Measurements from ENCODE around the gene PKNOX2. TPM values are rescaled to one million over a fixed set of nuclear protein-coding genes. Genes with fewer than 3 reads are reported as not detected.

PKNOX2 gene
- polyA plus RNA-seq, 1 experiment, result 0.02 TPM

DNA sequence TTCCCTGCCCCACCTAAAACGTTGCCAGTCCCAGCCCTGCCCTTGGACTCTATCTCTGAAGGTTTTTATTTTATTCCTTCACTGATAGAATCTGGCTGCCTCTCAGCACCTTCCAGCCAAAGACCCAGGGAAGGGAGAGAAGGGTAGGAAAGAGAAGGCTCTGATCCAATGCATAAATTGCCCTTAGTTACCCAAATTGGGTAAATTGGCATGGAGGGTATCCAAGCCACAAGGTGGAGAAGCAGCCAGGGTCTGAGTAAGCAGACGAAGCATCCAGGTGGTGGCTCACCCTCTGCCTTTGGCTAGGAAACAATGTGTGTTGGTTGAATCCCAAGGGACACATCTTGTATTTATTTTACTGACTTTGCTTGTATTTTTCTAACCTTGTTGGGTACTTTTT lies 242.5 kb downstream of the PKNOX2 start:
- ChIA-PET CTCF (interaction anchor here (2.9 to 3.0 kb wide), 3 partner anchors 7 to 266 kb away, joined by 17 to 31 read pairs (median 20); no protein-coding TSS in a partner anchor), POLR2A (no interaction called here)
- TF ChIP-seq, protein P1, sequence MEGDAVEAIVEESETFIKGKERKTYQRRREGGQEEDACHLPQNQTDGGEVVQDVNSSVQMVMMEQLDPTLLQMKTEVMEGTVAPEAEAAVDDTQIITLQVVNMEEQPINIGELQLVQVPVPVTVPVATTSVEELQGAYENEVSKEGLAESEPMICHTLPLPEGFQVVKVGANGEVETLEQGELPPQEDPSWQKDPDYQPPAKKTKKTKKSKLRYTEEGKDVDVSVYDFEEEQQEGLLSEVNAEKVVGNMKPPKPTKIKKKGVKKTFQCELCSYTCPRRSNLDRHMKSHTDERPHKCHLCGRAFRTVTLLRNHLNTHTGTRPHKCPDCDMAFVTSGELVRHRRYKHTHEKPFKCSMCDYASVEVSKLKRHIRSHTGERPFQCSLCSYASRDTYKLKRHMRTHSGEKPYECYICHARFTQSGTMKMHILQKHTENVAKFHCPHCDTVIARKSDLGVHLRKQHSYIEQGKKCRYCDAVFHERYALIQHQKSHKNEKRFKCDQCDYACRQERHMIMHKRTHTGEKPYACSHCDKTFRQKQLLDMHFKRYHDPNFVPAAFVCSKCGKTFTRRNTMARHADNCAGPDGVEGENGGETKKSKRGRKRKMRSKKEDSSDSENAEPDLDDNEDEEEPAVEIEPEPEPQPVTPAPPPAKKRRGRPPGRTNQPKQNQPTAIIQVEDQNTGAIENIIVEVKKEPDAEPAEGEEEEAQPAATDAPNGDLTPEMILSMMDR (IDR thresholded peaks at IDR 0.05; ENCODE audit: insufficient read depth, low read depth, low read length), result no peak
- DNase-seq (ENCODE audit: low read depth), result no peak
- no peak overlapping the region for H3K4me3 ChIP-seq (ENCODE audit: low read depth, low read length)
- H3K27me3 ChIP-seq (ENCODE audit: control insufficient read depth, insufficient read depth, low read length), result peaks cover 38% of the 10 kb centered on the region
- H3K36me3 ChIP-seq (ENCODE audit: control insufficient read depth, insufficient read depth, low read length), result no peaks in the 10 kb centered on the region

DNA sequence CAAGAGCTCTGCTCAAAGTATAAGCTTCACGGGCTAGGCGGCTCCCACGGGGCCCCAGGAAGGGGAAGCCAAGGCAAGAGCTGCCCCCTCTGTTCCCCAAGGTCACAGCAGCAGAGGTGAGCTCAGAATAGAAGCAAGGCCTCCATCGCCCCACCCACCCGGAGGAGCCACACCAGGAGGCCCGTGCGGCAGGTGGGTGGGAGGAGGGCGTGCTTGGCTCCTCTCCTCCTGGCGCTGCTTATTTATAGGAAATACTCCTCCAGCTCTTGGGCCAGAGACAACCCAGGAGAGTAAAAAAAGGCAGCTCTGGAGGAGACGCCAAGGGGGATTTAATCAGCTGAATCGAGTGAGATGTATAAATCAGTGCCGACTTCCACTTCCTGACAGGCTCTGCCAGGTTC lies 243.8 kb downstream of the PKNOX2 start:
- H3K4me3 ChIP-seq (ENCODE audit: low read depth, low read length), result no peak overlapping the region
- H3K36me3 ChIP-seq (ENCODE audit: control insufficient read depth, insufficient read depth, low read length), result no peaks in the 10 kb centered on the region
- CTCF ChIA-PET, result interaction anchor here (1.5 kb wide), 1 partner anchor 266 kb away, joined by 3 read pairs; no protein-coding TSS in a partner anchor
- TF ChIP-seq, protein P1 (IDR thresholded peaks at IDR 0.05; ENCODE audit: insufficient read depth, low read depth, low read length), result no peak
- POLR2A ChIA-PET, result no interaction called here
- peaks cover 36% of the 10 kb centered on the region for H3K27me3 ChIP-seq (ENCODE audit: control insufficient read depth, insufficient read depth, low read length)
- DNase-seq (ENCODE audit: low read depth), result no peak

DNA sequence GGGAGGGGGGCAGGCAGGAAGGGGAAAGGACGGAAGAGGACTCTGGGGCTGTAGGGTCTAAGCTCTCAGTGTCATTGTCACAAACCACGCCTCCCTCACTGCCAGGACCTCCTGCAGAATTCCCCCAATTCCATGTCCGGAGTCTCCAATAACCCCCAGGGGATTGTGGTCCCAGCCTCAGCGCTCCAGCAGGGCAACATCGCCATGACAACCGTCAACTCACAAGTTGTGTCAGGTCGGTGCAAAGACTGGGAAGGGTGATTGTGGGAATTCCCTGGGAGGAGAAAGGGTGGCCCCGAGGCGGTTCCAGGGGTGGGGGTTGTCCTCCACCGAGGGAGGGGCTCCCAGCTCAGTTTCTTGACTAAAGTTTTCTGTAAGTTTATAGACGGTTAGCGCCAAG lies 245.5 kb downstream of the PKNOX2 start:
- peaks cover 31% of the 10 kb centered on the region for H3K27me3 ChIP-seq (ENCODE audit: control insufficient read depth, insufficient read depth, low read length)
- H3K36me3 ChIP-seq (ENCODE audit: control insufficient read depth, insufficient read depth, low read length), result no peaks in the 10 kb centered on the region
- DNase-seq (ENCODE audit: low read depth), result no peak
- TF ChIP-seq, protein P1 (IDR thresholded peaks at IDR 0.05; ENCODE audit: insufficient read depth, low read depth, low read length), result no peak
- POLR2A ChIA-PET, result no interaction called here
- no peak overlapping the region for H3K4me3 ChIP-seq (ENCODE audit: low read depth, low read length)
- CTCF ChIA-PET, result interaction anchor here (1.0 to 1.4 kb wide), 3 partner anchors 19 to 319 kb away, joined by 5 read pairs; no protein-coding TSS in a partner anchor

DNA sequence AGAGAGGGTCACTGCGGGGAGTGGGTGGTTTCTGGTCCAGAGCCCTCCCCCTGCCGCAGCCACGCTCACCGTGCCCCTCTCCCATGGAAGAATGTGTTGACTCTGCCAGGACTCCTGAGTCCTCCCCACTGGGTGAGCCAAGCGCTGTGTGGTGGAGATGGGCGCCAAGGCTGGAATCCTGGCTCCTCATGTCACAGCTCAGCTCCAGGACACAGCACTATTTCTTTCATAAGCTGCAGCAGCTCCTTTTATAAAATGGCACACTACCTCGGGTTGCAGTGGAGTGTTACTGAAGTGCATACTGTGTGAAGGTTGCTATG lies 247.6 kb downstream of the PKNOX2 start:
- Histone ChIP-seq H3K36me3 (ENCODE audit: control insufficient read depth, insufficient read depth, low read length) (no peaks in the 10 kb centered on the region), H3K4me3 (ENCODE audit: low read depth, low read length) (no peak overlapping the region), H3K27me3 (ENCODE audit: control insufficient read depth, insufficient read depth, low read length) (peaks cover 25% of the 10 kb centered on the region)
- TF ChIP-seq, protein P1 (IDR thresholded peaks at IDR 0.05; ENCODE audit: insufficient read depth, low read depth, low read length), result no peak
- ChIA-PET CTCF (interaction anchor here (1.2 kb wide), 2 partner anchors 17 to 66 kb away, joined by 3 to 6 read pairs; no protein-coding TSS in a partner anchor), POLR2A (no interaction called here)
- DNase-seq (ENCODE audit: low read depth), result no peak

DNA sequence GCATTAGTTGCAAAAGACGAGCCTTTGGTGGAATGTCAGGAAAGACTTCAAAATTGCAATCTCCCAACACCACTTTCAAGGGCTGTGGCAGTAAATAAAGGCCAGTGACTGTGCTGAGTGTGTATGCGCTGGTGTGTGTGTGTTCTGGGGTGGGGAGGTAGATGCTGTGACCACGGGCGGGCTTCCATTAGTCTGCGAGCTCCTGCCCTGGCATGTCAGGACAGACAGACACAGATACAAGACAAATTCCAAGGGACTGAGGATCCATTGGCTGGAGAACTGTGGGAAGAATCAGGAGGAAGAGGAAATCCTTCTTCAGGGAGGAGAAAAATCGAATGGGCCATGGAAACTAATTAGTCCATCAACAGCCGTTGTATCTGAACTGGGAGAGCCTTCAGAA lies 248.0 kb downstream of the PKNOX2 start:
- Histone ChIP-seq H3K36me3 (ENCODE audit: control insufficient read depth, insufficient read depth, low read length) (no peaks in the 10 kb centered on the region), H3K4me3 (ENCODE audit: low read depth, low read length) (no peak overlapping the region), H3K27me3 (ENCODE audit: control insufficient read depth, insufficient read depth, low read length) (peaks cover 23% of the 10 kb centered on the region)
- ChIA-PET CTCF (interaction anchor here (0.9 to 3.9 kb wide), 4 partner anchors 7 to 321 kb away, joined by 3 to 31 read pairs (median 10); no protein-coding TSS in a partner anchor), POLR2A (no interaction called here)
- DNase-seq (ENCODE audit: low read depth), result no peak
- TF ChIP-seq, protein P1 (IDR thresholded peaks at IDR 0.05; ENCODE audit: insufficient read depth, low read depth, low read length), result no peak

All from BJ (cell line).